HG03108 (cell line): ENCODE measurements around the gene RENBP.

Experiments used
- ATAC-seq: cut with Tn5 transposase; IDR thresholded peaks from one replicate; pipeline ENCODE4 v1.9.1; 2021; ENCODE audit warnings: moderate library complexity; ENCODE audit not compliant: unreplicated experiment

Gene RENBP

GRCh38 chrX:153921511-153922446 is 22.7 kb downstream of the RENBP start:
- no peak for ATAC-seq

GRCh38 chrX:153921070-153921469 is 23.4 kb downstream of the RENBP start:
- ATAC-seq: no peak

GRCh38 chrX:153920546-153920945 is 23.9 kb downstream of the RENBP start:
- no peak for ATAC-seq

- ATAC-seq: no peak
These were observed 25.2 kb downstream of the RENBP start for GRCh38 chrX:153919281-153919680.

GRCh38 chrX:153917869-153918268 is 26.6 kb downstream of the RENBP start:
- ATAC-seq: no peak

- ATAC-seq: no peak
These were observed 30.7 kb downstream of the RENBP start for GRCh38 chrX:153913701-153914100.

GRCh38 chrX:153913211-153913610 is 31.2 kb downstream of the RENBP start:
- no peak for ATAC-seq

GRCh38 chrX:153911798-153912197 is 32.6 kb downstream of the RENBP start:
- no peak for ATAC-seq

GRCh38 chrX:153910446-153910845 is 34.0 kb downstream of the RENBP start:
- ATAC-seq: no peak

GRCh38 chrX:153909980-153910360 is 34.5 kb downstream of the RENBP start:
- ATAC-seq: no peak

- no peak for ATAC-seq
These were observed 35.1 kb downstream of the RENBP start for GRCh38 chrX:153909024-153909979.

- ATAC-seq: no peak
These were observed 36.1 kb downstream of the RENBP start for GRCh38 chrX:153908219-153908860.

GRCh38 chrX:153907456-153907855 is 37.0 kb downstream of the RENBP start:
- ATAC-seq: no peak

GRCh38 chrX:153906126-153906917 is 38.1 kb downstream of the RENBP start:
- ATAC-seq: no peak

GRCh38 chrX:153905481-153906095 is 38.9 kb downstream of the RENBP start:
- no peak for ATAC-seq

- ATAC-seq: no peak
These were observed 40.2 kb downstream of the RENBP start, which contains the start of gene AVPR2 for GRCh38 chrX:153903991-153904957. Gene AVPR2 (plus strand): TSS chrX:153904673. CDS start chrX:153905146, 473 bp downstream.

- ATAC-seq: no peak
These were observed 41.0 kb downstream of the RENBP start for GRCh38 chrX:153903238-153903980.

GRCh38 chrX:153902385-153902784 is 42.1 kb downstream of the RENBP start:
- ATAC-seq: no peak
